HL-60 (cell line): ENCODE results near the gene WWOX.

Experiments
- DNase-seq, 2 experiments: peaks; one replicate each; pipeline ENCODE4 v3.0.0-alpha.2; 2010 to 2020; ENCODE audit warnings: low read depth in 1 of 2, low spot score in 1 of 2
- H3K27ac ChIP-seq: fragments of 250-450 bp; sonication (Bioruptor Pico); replicated peaks from 2 replicates; pipeline ENCODE4 v1.5.1; 2020; ENCODE audit warnings: mild to moderate bottlenecking, moderate library complexity
- H3K27me3 ChIP-seq: fragments of 250-450 bp; sonication (Bioruptor Pico); 2 replicates; pipeline ENCODE4 v1.5.1; 2021; ENCODE audit warnings: mild to moderate bottlenecking, moderate library complexity; ENCODE audit not compliant: insufficient read depth, poor library complexity, severe bottlenecking
- H3K4me3 ChIP-seq: replicated peaks from 2 replicates; pipeline ENCODE4 v1.5.1; 2011; ENCODE audit warnings: mild to moderate bottlenecking, control low read depth, low read length; ENCODE audit not compliant: insufficient read depth
- GABPA ChIP-seq: IDR thresholded peaks from 2 replicates; pipeline ENCODE4 v1.6.1; 2012; ENCODE audit warnings: low read depth
- POLR2AphosphoS5 ChIP-seq: IDR thresholded peaks from 2 replicates; pipeline ENCODE4 v1.6.1; 2012; ENCODE audit warnings: low read depth
- REST ChIP-seq: IDR thresholded peaks from 2 replicates; pipeline ENCODE4 v1.6.1; 2012; ENCODE audit warnings: low read depth; ENCODE audit not compliant: insufficient replicate concordance
- SPI1 ChIP-seq: IDR thresholded peaks from 2 replicates; pipeline ENCODE4 v1.6.1; 2012; ENCODE audit warnings: low read depth, mild to moderate bottlenecking, borderline replicate concordance
- TF ChIP-seq, protein P1 (sequence below): IDR thresholded peaks from one replicate; pipeline ENCODE4 v1.5.1; 2011; ENCODE audit warnings: low read length, control low read depth, inconsistent platforms; ENCODE audit not compliant: insufficient read depth

Gene WWOX

GRCh38 chr16:78094166-78094565 lies 5.3 kb upstream of the WWOX start:
- TF ChIP-seq GABPA (no peak), REST (no peak), SPI1 (no peak), POLR2AphosphoS5 (no peak)
- TF ChIP-seq, protein P1, sequence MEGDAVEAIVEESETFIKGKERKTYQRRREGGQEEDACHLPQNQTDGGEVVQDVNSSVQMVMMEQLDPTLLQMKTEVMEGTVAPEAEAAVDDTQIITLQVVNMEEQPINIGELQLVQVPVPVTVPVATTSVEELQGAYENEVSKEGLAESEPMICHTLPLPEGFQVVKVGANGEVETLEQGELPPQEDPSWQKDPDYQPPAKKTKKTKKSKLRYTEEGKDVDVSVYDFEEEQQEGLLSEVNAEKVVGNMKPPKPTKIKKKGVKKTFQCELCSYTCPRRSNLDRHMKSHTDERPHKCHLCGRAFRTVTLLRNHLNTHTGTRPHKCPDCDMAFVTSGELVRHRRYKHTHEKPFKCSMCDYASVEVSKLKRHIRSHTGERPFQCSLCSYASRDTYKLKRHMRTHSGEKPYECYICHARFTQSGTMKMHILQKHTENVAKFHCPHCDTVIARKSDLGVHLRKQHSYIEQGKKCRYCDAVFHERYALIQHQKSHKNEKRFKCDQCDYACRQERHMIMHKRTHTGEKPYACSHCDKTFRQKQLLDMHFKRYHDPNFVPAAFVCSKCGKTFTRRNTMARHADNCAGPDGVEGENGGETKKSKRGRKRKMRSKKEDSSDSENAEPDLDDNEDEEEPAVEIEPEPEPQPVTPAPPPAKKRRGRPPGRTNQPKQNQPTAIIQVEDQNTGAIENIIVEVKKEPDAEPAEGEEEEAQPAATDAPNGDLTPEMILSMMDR, result no peak
- no peaks in the 10 kb centered on the region for H3K27me3 ChIP-seq
- H3K4me3 ChIP-seq, result no peak overlapping the region
- DNase-seq, result no peak
- no peak overlapping the region for H3K27ac ChIP-seq

DNA sequence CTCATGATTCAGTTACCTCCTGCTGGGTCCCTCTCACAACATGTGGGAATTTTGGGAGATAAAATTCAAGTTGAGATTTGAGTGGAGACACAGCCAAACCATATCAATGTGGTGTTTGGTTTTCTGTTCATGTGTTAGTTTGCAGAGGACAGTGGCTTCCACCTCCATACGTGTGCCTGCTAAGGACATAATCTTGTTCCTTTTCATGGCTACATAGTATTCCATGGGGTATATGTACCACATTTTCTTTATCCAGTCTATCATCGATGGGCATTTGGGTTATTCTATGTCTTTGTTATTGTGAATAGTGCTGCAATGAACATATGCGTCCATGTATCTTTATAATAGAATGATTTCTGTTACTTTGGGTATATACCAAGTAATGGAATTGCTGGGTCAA lies 4.5 kb upstream of the WWOX start:
- TF ChIP-seq GABPA, result no peak
- Histone ChIP-seq H3K4me3 (no peak overlapping the region), H3K27me3 (no peaks in the 10 kb centered on the region), H3K27ac (no peak overlapping the region)
- no peak for DNase-seq

- H3K4me3 ChIP-seq, result no peak overlapping the region
- DNase-seq, result no peak
- no peaks in the 10 kb centered on the region for H3K27me3 ChIP-seq
- H3K27ac ChIP-seq, result no peak overlapping the region
- no peak for TF ChIP-seq REST
- TF ChIP-seq, protein P1, result no peak
- no peak for TF ChIP-seq GABPA
- TF ChIP-seq SPI1, result no peak
- TF ChIP-seq POLR2AphosphoS5, result no peak
These were observed 3.1 kb upstream of the WWOX start for GRCh38 chr16:78096386-78096785.

GRCh38 chr16:78097548-78097947 lies 1.9 kb upstream of the WWOX start:
- no peak for DNase-seq
- H3K27me3 ChIP-seq, result no peaks in the 10 kb centered on the region
- no peak overlapping the region for H3K4me3 ChIP-seq
- H3K27ac ChIP-seq, result no peak overlapping the region
- TF ChIP-seq, protein P1, result no peak
- TF ChIP-seq SPI1 (no peak), GABPA (no peak), POLR2AphosphoS5 (no peak)
